Measurements from ENCODE around the gene DENND10.

DNA sequence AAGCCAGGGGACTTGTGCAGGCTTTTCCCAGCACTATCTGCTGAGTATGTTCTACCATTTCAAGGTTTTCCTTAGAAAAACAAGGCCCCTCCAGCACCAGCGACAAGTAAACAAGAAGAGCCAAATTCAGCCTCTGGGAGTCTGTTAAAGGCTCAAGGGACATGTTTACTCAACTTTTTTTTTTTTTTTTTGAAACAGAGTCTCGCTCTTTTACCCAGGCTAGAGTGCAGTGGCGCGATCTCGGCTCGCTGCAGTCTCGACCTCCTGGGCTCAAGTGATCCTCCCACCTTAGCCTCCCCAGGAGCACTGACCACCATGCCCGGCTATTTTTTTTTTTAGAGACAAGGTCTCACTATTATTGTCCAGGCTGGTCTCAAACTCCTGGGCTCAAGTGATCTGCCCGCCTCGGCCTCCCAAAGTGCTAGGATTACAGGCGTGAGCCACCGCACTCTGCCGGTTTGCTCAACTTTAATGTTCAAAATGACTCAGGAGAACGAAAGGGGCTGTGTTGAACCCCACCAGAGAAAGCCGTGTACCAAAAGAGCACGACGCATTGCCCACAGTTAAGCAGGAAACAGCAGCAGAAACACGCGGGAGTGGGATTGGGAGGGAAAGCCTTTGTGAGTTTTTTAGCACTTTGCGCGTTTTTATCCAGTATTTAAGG, 73.9 kb downstream of the DENND10 start:
- TF ChIP-seq EZH2 (IDR thresholded peaks at IDR 0.05; ENCODE audit: borderline replicate concordance, low read depth, low read length, severe bottlenecking), result no peak
- TF ChIP-seq FOS (IDR thresholded peaks at IDR 0.05; ENCODE audit: borderline replicate concordance, insufficient read depth, low read length), result no peak
- TF ChIP-seq, protein P1, sequence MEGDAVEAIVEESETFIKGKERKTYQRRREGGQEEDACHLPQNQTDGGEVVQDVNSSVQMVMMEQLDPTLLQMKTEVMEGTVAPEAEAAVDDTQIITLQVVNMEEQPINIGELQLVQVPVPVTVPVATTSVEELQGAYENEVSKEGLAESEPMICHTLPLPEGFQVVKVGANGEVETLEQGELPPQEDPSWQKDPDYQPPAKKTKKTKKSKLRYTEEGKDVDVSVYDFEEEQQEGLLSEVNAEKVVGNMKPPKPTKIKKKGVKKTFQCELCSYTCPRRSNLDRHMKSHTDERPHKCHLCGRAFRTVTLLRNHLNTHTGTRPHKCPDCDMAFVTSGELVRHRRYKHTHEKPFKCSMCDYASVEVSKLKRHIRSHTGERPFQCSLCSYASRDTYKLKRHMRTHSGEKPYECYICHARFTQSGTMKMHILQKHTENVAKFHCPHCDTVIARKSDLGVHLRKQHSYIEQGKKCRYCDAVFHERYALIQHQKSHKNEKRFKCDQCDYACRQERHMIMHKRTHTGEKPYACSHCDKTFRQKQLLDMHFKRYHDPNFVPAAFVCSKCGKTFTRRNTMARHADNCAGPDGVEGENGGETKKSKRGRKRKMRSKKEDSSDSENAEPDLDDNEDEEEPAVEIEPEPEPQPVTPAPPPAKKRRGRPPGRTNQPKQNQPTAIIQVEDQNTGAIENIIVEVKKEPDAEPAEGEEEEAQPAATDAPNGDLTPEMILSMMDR (IDR thresholded peaks at IDR 0.05; ENCODE audit: extremely low read depth in 1 of 2, insufficient read depth in 1 of 2, low read depth in 1 of 2, low read length in 2 of 2), result no peak
- TF ChIP-seq POLR2A (IDR thresholded peaks at IDR 0.05; ENCODE audit: low read depth, low read length), result no peak
